AG04450 (cell line): ENCODE data around the gene RBMS2. TPM values are rescaled to one million over a fixed set of nuclear protein-coding genes. Genes with fewer than 3 reads are reported as not detected.

Experiments
- CTCF ChIA-PET: fragments of 300-600, 350-600 bp; formaldehyde crosslinking; extraction: SDS; loops from one replicate; lab custom pipeline; 2022; ENCODE audit warnings: antibody characterized with exemption, inconsistent platforms; lab: Charles Lee
- POLR2A ChIA-PET: fragments of 350-600 bp; formaldehyde crosslinking; extraction: SDS; loops from one replicate; lab custom pipeline; 2021; ENCODE audit warnings: antibody characterized with exemption, inconsistent platforms; lab: Yijun Ruan, JAX
- DNase-seq: peaks from one replicate; pipeline ENCODE4 v3.0.0-alpha.2; 2011; ENCODE audit warnings: low read depth, low spot score
- H3K27ac ChIP-seq: one replicate; pipeline ENCODE4 v1.5.1; 2012; ENCODE audit warnings: low read depth, low read length, control low read depth
- H3K27me3 ChIP-seq: one replicate; pipeline ENCODE4 v1.6.0; 2012; ENCODE audit warnings: low read length; ENCODE audit not compliant: control insufficient read depth, insufficient read depth
- H3K4me3 ChIP-seq: 2 replicates; pipeline ENCODE4 v1.5.1; 2011; ENCODE audit warnings: mild to moderate bottlenecking, low read depth, low read length, control low read depth
- H3K9me3 ChIP-seq: 2 replicates; pipeline ENCODE4 v1.5.1; 2012; ENCODE audit warnings: low read length; ENCODE audit not compliant: control insufficient read depth, insufficient read depth
- polyA plus RNA-seq: library from polyadenylated mRNA; depleted of rRNA; stranded (reverse); fragments of >200 nt; gene quantifications from 2 replicates; pipeline ENCODE4 v1.2.3, GENCODE V29; 2011
- TF ChIP-seq, protein P1 (sequence below): IDR thresholded peaks from 2 replicates; pipeline ENCODE4 v1.5.1; 2011; ENCODE audit warnings: low read depth, low read length, control low read depth, inconsistent platforms

Gene RBMS2
- polyA plus RNA-seq, 1 experiment, result 96.4 TPM

DNA sequence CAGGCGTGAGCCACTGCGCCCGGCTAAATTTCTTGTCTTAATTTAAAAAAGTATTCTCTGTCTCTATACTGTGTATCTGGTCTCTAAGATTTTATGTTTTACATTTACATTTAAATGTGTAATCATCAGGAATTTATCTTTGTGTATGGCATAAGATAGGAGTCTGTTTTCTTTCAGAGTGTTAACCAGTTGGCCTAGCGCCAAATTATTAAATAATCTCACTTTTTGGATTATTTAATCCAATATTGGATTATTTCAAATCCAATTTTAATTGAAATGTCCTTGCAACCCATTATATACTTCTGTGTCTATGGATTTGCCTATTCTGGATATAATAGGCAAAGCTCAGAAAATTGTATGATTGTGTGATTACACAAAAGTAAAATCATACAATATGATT is 63.5 kb downstream of the RBMS2 start:
- TF ChIP-seq, protein P1, sequence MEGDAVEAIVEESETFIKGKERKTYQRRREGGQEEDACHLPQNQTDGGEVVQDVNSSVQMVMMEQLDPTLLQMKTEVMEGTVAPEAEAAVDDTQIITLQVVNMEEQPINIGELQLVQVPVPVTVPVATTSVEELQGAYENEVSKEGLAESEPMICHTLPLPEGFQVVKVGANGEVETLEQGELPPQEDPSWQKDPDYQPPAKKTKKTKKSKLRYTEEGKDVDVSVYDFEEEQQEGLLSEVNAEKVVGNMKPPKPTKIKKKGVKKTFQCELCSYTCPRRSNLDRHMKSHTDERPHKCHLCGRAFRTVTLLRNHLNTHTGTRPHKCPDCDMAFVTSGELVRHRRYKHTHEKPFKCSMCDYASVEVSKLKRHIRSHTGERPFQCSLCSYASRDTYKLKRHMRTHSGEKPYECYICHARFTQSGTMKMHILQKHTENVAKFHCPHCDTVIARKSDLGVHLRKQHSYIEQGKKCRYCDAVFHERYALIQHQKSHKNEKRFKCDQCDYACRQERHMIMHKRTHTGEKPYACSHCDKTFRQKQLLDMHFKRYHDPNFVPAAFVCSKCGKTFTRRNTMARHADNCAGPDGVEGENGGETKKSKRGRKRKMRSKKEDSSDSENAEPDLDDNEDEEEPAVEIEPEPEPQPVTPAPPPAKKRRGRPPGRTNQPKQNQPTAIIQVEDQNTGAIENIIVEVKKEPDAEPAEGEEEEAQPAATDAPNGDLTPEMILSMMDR, result no peak
- POLR2A ChIA-PET, result interaction anchor here (0.7 kb wide), 1 partner anchor 47 kb away, joined by 6 read pairs; no protein-coding TSS in a partner anchor
- Histone ChIP-seq H3K27me3 (no peaks in the 10 kb centered on the region), H3K27ac (no peak overlapping the region), H3K9me3 (no peaks in the 10 kb centered on the region), H3K4me3 (no peak overlapping the region)
- CTCF ChIA-PET, result interaction anchor here (0.7 to 7.8 kb wide), 4 partner anchors 9 to 1048 kb away, joined by 3 to 58 read pairs (median 8); partner anchors contain the start of gene B4GALNT1
- no peak for DNase-seq

DNA sequence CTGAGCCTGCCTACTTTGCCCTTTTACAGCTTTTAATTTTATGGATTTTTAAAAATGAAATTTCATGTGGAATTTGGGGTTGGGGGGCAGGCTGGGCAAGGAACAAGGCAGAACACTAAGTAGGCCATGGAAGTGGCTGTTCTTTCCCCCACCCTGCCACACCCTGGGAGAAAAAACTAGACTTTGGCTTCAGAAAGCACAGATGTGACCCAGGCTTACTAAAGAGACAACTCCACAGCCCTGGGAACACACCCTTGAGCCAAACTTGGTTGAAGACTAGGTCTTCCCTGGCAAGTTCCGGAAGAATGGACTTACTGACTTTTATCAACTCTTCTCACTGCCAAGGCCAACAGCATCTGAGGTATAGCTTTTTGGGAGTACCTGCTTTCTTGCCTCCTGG is 68.2 kb downstream of the RBMS2 start:
- CTCF ChIA-PET, result interaction anchor here (0.6 to 7.8 kb wide), 6 partner anchors 11 to 94 kb away, joined by 3 to 58 read pairs (median 4); no protein-coding TSS in a partner anchor
- H3K27ac ChIP-seq, result no peak overlapping the region

DNA sequence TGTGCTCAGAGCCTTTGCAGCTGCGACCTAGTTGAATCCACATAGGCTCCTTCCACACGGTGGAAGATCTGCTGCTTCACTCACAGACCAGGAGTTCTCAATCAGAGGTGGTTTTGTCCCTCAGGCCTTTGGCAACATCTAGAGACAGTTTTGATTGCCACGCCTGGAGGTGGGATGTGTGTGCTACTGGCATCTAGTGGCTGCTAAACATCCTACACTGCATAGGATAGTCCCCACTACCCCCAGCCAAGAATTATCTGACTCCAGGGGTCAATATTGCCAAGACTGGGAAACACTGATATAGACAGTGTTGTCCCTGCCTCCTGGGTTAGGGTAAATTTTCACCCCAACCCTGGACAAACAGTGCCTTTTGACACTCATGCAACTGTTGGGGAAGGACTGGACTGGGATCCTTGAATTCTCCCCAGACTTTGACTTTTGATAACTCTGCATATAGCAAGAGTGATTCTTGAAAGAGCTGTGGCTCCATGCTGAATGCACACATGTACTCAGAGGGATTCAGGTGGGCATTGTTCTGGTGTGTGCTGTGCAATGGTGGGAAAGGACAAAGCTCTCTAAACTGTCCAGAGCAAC is 68.7 kb downstream of the RBMS2 start:
- TF ChIP-seq, protein P1, result peak; percentile 48
- no peak overlapping the region for H3K27ac ChIP-seq
- H3K27me3 ChIP-seq, result no peaks in the 10 kb centered on the region
- H3K4me3 ChIP-seq, result no peak overlapping the region
- ChIA-PET CTCF (interaction anchor here (1.0 to 7.8 kb wide), 7 partner anchors 10 to 94 kb away, joined by 3 to 58 read pairs (median 4); no protein-coding TSS in a partner anchor), POLR2A (no interaction called here)
- H3K9me3 ChIP-seq, result no peaks in the 10 kb centered on the region
- DNase-seq, result no peak

More for the DNA sequence above, 68.2 kb downstream of the RBMS2 start:
- Histone ChIP-seq H3K9me3 (no peaks in the 10 kb centered on the region), H3K4me3 (no peak overlapping the region), H3K27me3 (no peaks in the 10 kb centered on the region)
- TF ChIP-seq, protein P1, result no peak
- POLR2A ChIA-PET, result no interaction called here
- no peak for DNase-seq

DNA sequence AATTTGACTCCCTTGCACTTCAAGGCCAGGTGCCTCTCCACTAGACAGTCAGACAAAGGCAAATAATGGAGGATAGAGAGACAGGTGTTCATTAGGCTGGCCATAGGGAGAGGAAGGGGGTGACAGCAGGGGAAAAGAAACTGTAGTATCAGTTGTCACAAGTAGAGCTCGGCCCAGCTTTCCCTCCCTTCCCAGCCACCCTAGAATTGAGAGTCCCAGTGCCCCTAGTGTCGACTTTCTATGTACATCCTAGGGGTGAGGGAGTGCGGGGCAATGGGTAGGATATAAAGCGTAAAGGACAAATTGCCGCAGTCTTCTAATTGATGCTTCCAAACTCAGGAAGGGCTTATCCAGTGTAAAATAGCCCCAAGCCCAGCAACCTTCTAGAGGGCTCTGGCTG is 69.5 kb downstream of the RBMS2 start:
- Histone ChIP-seq H3K9me3 (no peaks in the 10 kb centered on the region), H3K4me3 (no peak overlapping the region), H3K27ac (peak overlapping the region; percentile 3), H3K27me3 (no peaks in the 10 kb centered on the region)
- CTCF ChIA-PET, result interaction anchor here (0.8 to 7.8 kb wide), 8 partner anchors 10 to 94 kb away, joined by 3 to 58 read pairs (median 4); no protein-coding TSS in a partner anchor
- DNase-seq, result no peak
- POLR2A ChIA-PET, result interaction anchor here (0.5 kb wide), 1 partner anchor 67 kb away, joined by 3 read pairs; no protein-coding TSS in a partner anchor
- TF ChIP-seq, protein P1, result no peak

DNA sequence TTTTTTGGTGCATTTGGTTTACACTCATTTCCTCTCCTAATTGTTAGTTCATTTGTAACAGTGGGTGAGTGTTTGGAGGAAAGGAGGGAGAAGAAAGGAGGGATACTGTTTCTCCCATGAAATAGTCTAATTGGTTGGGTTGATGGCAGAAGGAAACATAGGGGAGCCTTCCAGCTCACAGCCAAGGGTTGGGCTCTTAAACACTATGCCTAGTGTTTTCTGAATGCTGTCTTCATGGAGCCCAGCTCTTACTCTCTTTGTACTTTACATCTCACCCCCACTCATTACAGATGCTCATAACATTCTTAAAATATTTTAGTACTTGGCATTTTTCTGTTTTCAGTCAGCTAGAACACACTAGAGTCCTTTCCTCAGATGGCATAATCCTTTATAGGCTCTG is 70.3 kb downstream of the RBMS2 start:
- H3K4me3 ChIP-seq, result no peak overlapping the region
- H3K27me3 ChIP-seq, result no peaks in the 10 kb centered on the region
- TF ChIP-seq, protein P1, result no peak
- no peak for DNase-seq
- POLR2A ChIA-PET, result no interaction called here
- CTCF ChIA-PET, result interaction anchor here (0.8 to 7.8 kb wide), 5 partner anchors 11 to 95 kb away, joined by 3 to 58 read pairs (median 4); no protein-coding TSS in a partner anchor
- H3K9me3 ChIP-seq, result no peaks in the 10 kb centered on the region
- H3K27ac ChIP-seq, result no peak overlapping the region
